Activated CD4-positive, alpha-beta memory T cell treated with anti-CD3 and anti-CD28 coated beads, Interleukin-2, amount 10 ng/mL, durations not matched to agents 7 days and 5 days (primary cell): ENCODE results near the gene C1D. TPM values are rescaled to one million over a fixed set of nuclear protein-coding genes. Genes with fewer than 3 reads are reported as not detected.

ENCODE experiments used
- total RNA-seq, 2 experiments: library from RNA; stranded (reverse); gene quantifications; one replicate each; pipeline ENCODE4 v1.2.3, GENCODE V29; 2021

Gene C1D
- total RNA-seq, 2 experiments from 2014 or later = 18.0 to 18.4 TPM

Other genes starting within 250 kb of the C1D start
- gene PNO1, start 94.9 kb upstream of the C1D start, total RNA-seq = 1 to 10 TPM; 8.0 to 8.5 TPM
- 10 to 100 TPM; 80.0 to 92.9 TPM for gene PPP3R1, start 189.5 kb upstream of the C1D start, total RNA-seq